H9 (cell line): Measurements from ENCODE around the gene NCKAP5. TPM values are rescaled to one million over a fixed set of nuclear protein-coding genes. Genes with fewer than 3 reads are reported as not detected.

Experiments
- DNase-seq: peaks from one replicate; pipeline ENCODE4 v3.0.0-alpha.2; 2017
- H2AFZ ChIP-seq: one replicate; pipeline ENCODE4 v1.6.1; 2013; ENCODE audit warnings: mild to moderate bottlenecking, low read length, control low read depth, moderate library complexity
- H2AK5ac ChIP-seq: 2 replicates; pipeline ENCODE4 v1.6.1; 2013; ENCODE audit warnings: low read length, control low read depth, mixed read lengths; ENCODE audit not compliant: insufficient read length
- H2BK120ac ChIP-seq: one replicate; pipeline ENCODE4 v1.6.1; 2013; ENCODE audit warnings: low read depth, mild to moderate bottlenecking, low read length, control low read depth, inconsistent platforms; ENCODE audit not compliant: poor library complexity, severe bottlenecking
- H2BK12ac ChIP-seq: 2 replicates; pipeline ENCODE4 v1.6.1; 2013; ENCODE audit warnings: low read length, control low read depth, mixed read lengths, low read depth; ENCODE audit not compliant: insufficient read length
- H2BK15ac ChIP-seq: 2 replicates; pipeline ENCODE4 v1.6.1; 2013; ENCODE audit warnings: low read depth, low read length, control low read depth
- H2BK20ac ChIP-seq: one replicate; pipeline ENCODE4 v1.6.1; 2013; ENCODE audit warnings: low read depth, mild to moderate bottlenecking, low read length, control low read depth, inconsistent platforms; ENCODE audit not compliant: poor library complexity, severe bottlenecking
- H2BK5ac ChIP-seq: 2 replicates; pipeline ENCODE4 v1.6.1; 2013; ENCODE audit warnings: low read length, control low read depth, mixed read lengths; ENCODE audit not compliant: insufficient read length
- H3K14ac ChIP-seq: 2 replicates; pipeline ENCODE4 v1.6.1; 2013; ENCODE audit warnings: low read length, control low read depth; ENCODE audit not compliant: insufficient read depth
- H3K18ac ChIP-seq: 2 replicates; pipeline ENCODE4 v1.6.1; 2013; ENCODE audit warnings: low read depth, mild to moderate bottlenecking, mixed read lengths, low read length, control low read depth; ENCODE audit not compliant: insufficient read length
- H3K23ac ChIP-seq: 2 replicates; pipeline ENCODE4 v1.6.1; 2013; ENCODE audit warnings: low read length, control low read depth, mixed read lengths, low read depth; ENCODE audit not compliant: insufficient read length
- H3K23me2 ChIP-seq: 2 replicates; pipeline ENCODE4 v1.6.1; 2013; ENCODE audit warnings: low read depth, mild to moderate bottlenecking, mixed read lengths, low read length, control low read depth; ENCODE audit not compliant: insufficient read length, poor library complexity, severe bottlenecking
- H3K27ac ChIP-seq: 2 replicates; pipeline ENCODE4 v1.5.1; 2013; ENCODE audit warnings: low read length, control low read depth, mixed read lengths, low read depth; ENCODE audit not compliant: insufficient read length
- H3K27me3 ChIP-seq: 2 replicates; pipeline ENCODE4 v1.6.1; 2013; ENCODE audit warnings: low read length, control low read depth, inconsistent platforms; ENCODE audit not compliant: insufficient read depth
- H3K4ac ChIP-seq: 2 replicates; pipeline ENCODE4 v1.6.1; 2013; ENCODE audit warnings: low read depth, mild to moderate bottlenecking, control low read depth, inconsistent platforms, low read length, moderate library complexity
- H3K4me1 ChIP-seq: 2 replicates; pipeline ENCODE4 v1.6.1; 2013; ENCODE audit warnings: low read length, control low read depth, inconsistent platforms; ENCODE audit not compliant: insufficient read depth
- H3K4me2 ChIP-seq: 2 replicates; pipeline ENCODE4 v1.6.1; 2013; ENCODE audit warnings: low read length, control low read depth, mixed read lengths; ENCODE audit not compliant: insufficient read length, insufficient read depth
- H3K56ac ChIP-seq: 2 replicates; pipeline ENCODE4 v1.6.1; 2013; ENCODE audit warnings: low read depth, mild to moderate bottlenecking, mixed read lengths, low read length, control low read depth; ENCODE audit not compliant: insufficient read length
- H3K79me1 ChIP-seq: 2 replicates; pipeline ENCODE4 v1.6.1; 2013; ENCODE audit warnings: low read depth, mild to moderate bottlenecking, moderate library complexity, low read length, control low read depth, inconsistent platforms; ENCODE audit not compliant: insufficient read depth, poor library complexity, severe bottlenecking
- H3K79me2 ChIP-seq: 2 replicates; pipeline ENCODE4 v1.6.1; 2013; ENCODE audit warnings: low read length, control low read depth, inconsistent platforms; ENCODE audit not compliant: insufficient read depth
- H3K9ac ChIP-seq: 2 replicates; pipeline ENCODE4 v1.6.1; 2013; ENCODE audit warnings: low read length, control low read depth, mixed read lengths; ENCODE audit not compliant: insufficient read length; ENCODE audit errors: extremely low read depth
- H3K9me3 ChIP-seq: one replicate; pipeline ENCODE4 v1.6.1; 2013; ENCODE audit warnings: low read depth, low read length, inconsistent platforms; ENCODE audit not compliant: control insufficient read depth
- H3T11ph ChIP-seq: one replicate; pipeline ENCODE4 v1.6.1; 2013; ENCODE audit warnings: mild to moderate bottlenecking, low read length, control low read depth, inconsistent platforms
- H4K20me1 ChIP-seq: one replicate; pipeline ENCODE4 v1.6.1; 2013; ENCODE audit not compliant: control insufficient read depth, insufficient read length, insufficient read depth
- H4K5ac ChIP-seq: 2 replicates; pipeline ENCODE4 v1.6.1; 2013; ENCODE audit warnings: low read depth, mild to moderate bottlenecking, mixed read lengths, low read length, control low read depth; ENCODE audit not compliant: insufficient read length
- H4K8ac ChIP-seq: replicated peaks from 2 replicates; pipeline ENCODE4 v1.6.1; 2013; ENCODE audit warnings: low read length, control low read depth, mixed read lengths, low read depth; ENCODE audit not compliant: insufficient read length
- H4K91ac ChIP-seq: 2 replicates; pipeline ENCODE4 v1.6.1; 2013; ENCODE audit warnings: low read depth, mild to moderate bottlenecking, moderate library complexity, mixed read lengths, low read length, control low read depth; ENCODE audit not compliant: insufficient read length
- H3K27ac Mint-ChIP-seq, 3 experiments: 2 replicates in 2 of 3; 3 replicates in 1 of 3; pipeline ENCODE4 v1.8.0; 2020 to 2021; ENCODE audit warnings: mixed read lengths in 3 of 3, mild to moderate bottlenecking in 1 of 3, moderate library complexity in 1 of 3
- H3K27me3 Mint-ChIP-seq: 2 replicates; pipeline ENCODE4 v1.8.0; 2021; ENCODE audit warnings: low read depth, mild to moderate bottlenecking, moderate library complexity, mixed read lengths
- H3K36me3 Mint-ChIP-seq, 3 experiments: 2 replicates in 2 of 3; 3 replicates in 1 of 3; pipeline ENCODE4 v1.8.0; 2020 to 2021; ENCODE audit warnings: low read depth in 3 of 3, mixed read lengths in 3 of 3; ENCODE audit not compliant: insufficient read depth in 1 of 3
- H3K4me1 Mint-ChIP-seq, 2 experiments: 2 replicates each; pipeline ENCODE4 v1.8.0; 2020; ENCODE audit warnings: mixed read lengths in 2 of 2
- H3K4me3 Mint-ChIP-seq, 2 experiments: 2 replicates in 1 of 2; 3 replicates in 1 of 2; pipeline ENCODE4 v1.8.0; 2020 to 2021; ENCODE audit warnings: mild to moderate bottlenecking in 2 of 2, mixed read lengths in 2 of 2, moderate library complexity in 1 of 2
- H3K9me3 Mint-ChIP-seq, 2 experiments: 2 replicates in 1 of 2; 3 replicates in 1 of 2; pipeline ENCODE4 v1.8.0; 2020; ENCODE audit warnings: mild to moderate bottlenecking in 2 of 2, mixed read lengths in 2 of 2, moderate library complexity in 1 of 2
- WGBS: extraction: QIAGEN DNeasy Blood & Tissue Kit; methylation state at CpG from one replicate; pipeline ENCODE4 v1.1.7; 2013; ENCODE audit warnings: missing lambda C conversion rate, low lambda C conversion rate, mixed read lengths; ENCODE audit not compliant: insufficient read length; ENCODE audit errors: extremely low coverage; 5-methylcytosine and 5-hydroxymethylcytosine counted together
- total RNA-seq: library from RNA; stranded (reverse); gene quantifications from 2 replicates; pipeline ENCODE4 v1.2.1, GENCODE V29; 2021
- TF ChIP-seq, protein P1 (sequence below): fragments of 200-600 bp; sonication (generic); conservative IDR thresholded peaks from 3 replicates; pipeline ENCODE4 v1.8.0; 2021; ENCODE audit warnings: antibody characterized with exemption, mild to moderate bottlenecking

Gene NCKAP5
- total RNA-seq, 1 experiment from 2014 or later: 0.26 TPM

DNA sequence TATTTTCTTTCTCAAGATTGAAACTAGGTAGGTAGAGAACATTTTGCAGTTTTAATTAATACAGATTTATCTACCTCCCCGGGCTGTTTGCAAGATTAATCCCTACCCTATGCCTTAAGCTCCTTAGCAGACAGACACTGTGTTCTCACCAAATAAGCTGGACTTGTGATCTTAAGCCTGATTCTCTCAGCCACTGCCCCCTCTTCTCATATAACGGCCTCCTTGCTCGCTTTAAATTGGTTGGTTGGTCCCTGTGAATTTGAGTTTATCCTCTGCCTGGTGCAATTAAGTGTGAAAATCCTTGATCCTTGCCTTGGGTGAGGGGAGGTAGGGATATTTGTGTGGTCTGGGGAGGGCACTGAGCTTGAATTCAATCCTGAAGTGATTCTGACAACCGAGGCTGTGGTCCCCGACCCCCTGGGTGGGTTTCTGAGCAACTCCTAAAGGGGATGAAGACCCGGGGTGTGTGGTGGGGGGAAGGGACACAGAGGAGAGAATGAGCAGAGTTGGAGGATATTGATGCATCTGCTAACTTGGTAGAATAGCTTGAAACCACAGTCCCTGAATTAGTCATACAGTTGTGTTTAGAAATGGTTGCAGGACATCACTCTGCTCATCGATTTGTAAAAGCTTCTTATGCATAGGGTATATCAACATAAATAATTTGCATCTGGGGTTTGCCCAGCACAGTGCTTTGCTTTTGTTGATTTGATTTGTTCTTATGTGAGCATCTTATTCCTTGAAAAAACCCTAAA lies 36.9 kb upstream of the NCKAP5 start:
- Histone ChIP-seq H4K8ac (no peak overlapping the region), H3K27me3 (no peaks in the 10 kb centered on the region), H3K27ac (no peak overlapping the region), H2BK12ac (no peak overlapping the region), H3K4me2 (no peak overlapping the region), H3K56ac (no peak overlapping the region), H4K20me1 (no peaks in the 10 kb centered on the region), H3K9me3 (no peaks in the 10 kb centered on the region), H3K4me1 (no peaks in the 10 kb centered on the region), H2BK5ac (no peak overlapping the region), H4K91ac (no peak overlapping the region), H2AFZ (no peak overlapping the region), H3K79me2 (peaks cover 2% of the 10 kb centered on the region; the same call in 1 of the 2 replicates), H3K18ac (no peak overlapping the region), H2AK5ac (no peak overlapping the region), H4K5ac (no peak overlapping the region), H3K23ac (no peak overlapping the region), H3K14ac (no peak overlapping the region), H3T11ph (no peak overlapping the region), H2BK120ac (no peak overlapping the region), H2BK20ac (no peak overlapping the region), H3K9ac (no peak overlapping the region), H3K23me2 (no peaks in the 10 kb centered on the region), H2BK15ac (no peak overlapping the region), H3K79me1 (no peaks in the 10 kb centered on the region), H3K4ac (no peak overlapping the region; the same call in 1 of the 2 replicates)
- Mint-ChIP-seq H3K27ac (no peak overlapping the region), H3K36me3 (no peaks in the 10 kb centered on the region; a peak in 1 of 7 replicates), H3K27me3 (no peaks in the 10 kb centered on the region), H3K4me3 (no peak overlapping the region), H3K4me1 (peaks cover 11 to 16% of the 10 kb centered on the region in 2 experiments), H3K9me3 (no peaks in the 10 kb centered on the region)
- no peak for DNase-seq
- WGBS: no CpG with 5 or more reads among the region's 7 CpGs
- TF ChIP-seq, protein P1, sequence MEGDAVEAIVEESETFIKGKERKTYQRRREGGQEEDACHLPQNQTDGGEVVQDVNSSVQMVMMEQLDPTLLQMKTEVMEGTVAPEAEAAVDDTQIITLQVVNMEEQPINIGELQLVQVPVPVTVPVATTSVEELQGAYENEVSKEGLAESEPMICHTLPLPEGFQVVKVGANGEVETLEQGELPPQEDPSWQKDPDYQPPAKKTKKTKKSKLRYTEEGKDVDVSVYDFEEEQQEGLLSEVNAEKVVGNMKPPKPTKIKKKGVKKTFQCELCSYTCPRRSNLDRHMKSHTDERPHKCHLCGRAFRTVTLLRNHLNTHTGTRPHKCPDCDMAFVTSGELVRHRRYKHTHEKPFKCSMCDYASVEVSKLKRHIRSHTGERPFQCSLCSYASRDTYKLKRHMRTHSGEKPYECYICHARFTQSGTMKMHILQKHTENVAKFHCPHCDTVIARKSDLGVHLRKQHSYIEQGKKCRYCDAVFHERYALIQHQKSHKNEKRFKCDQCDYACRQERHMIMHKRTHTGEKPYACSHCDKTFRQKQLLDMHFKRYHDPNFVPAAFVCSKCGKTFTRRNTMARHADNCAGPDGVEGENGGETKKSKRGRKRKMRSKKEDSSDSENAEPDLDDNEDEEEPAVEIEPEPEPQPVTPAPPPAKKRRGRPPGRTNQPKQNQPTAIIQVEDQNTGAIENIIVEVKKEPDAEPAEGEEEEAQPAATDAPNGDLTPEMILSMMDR: no peak
